Activated naive CD8-positive, alpha-beta T cell treated with anti-CD3 and anti-CD28 coated beads, Interleukin-2, amount 50 U/mL, for 24 hours (primary cell): Measurements from ENCODE around the gene ZNRD2.

Source experiments
- ATAC-seq: fragments of 150-1000 bp; cut with Tn5 transposase; one replicate; pipeline ENCODE4 v1.10.0; 2021
- DNase-seq: peaks from one replicate; pipeline ENCODE4 v3.0.0; 2021
- H3K27ac Mint-ChIP-seq: one replicate; pipeline ENCODE4 v1.8.0; 2021; ENCODE audit warnings: mild to moderate bottlenecking, mixed read lengths
- H3K27me3 Mint-ChIP-seq: one replicate; pipeline ENCODE4 v1.8.0; 2021; ENCODE audit warnings: mixed read lengths
- H3K36me3 Mint-ChIP-seq: one replicate; pipeline ENCODE4 v1.8.0; 2021; ENCODE audit warnings: low read depth, mixed read lengths
- H3K4me1 Mint-ChIP-seq: one replicate; pipeline ENCODE4 v1.8.0; 2021; ENCODE audit warnings: mixed read lengths
- H3K4me3 Mint-ChIP-seq: one replicate; pipeline ENCODE4 v1.8.0; 2021; ENCODE audit warnings: mild to moderate bottlenecking, moderate library complexity, mixed read lengths
- H3K9me3 Mint-ChIP-seq: one replicate; pipeline ENCODE4 v1.8.0; 2021; ENCODE audit warnings: mixed read lengths

The ZNRD2 gene

GRCh38 chr11:65610404-65610803 is 40.1 kb downstream of the ZNRD2 start:
- peaks cover 40% of the 10 kb centered on the region for H3K4me1 Mint-ChIP-seq
- H3K27ac Mint-ChIP-seq = peak overlapping the region; percentile 41
- H3K36me3 Mint-ChIP-seq = peaks cover 22% of the 10 kb centered on the region
- H3K9me3 Mint-ChIP-seq = no peaks in the 10 kb centered on the region
- DNase-seq (no peak), ATAC-seq (no peak)
- peaks cover under 1% of the 10 kb centered on the region for H3K27me3 Mint-ChIP-seq
- no peak overlapping the region for H3K4me3 Mint-ChIP-seq

GRCh38 chr11:65611028-65611757 is 40.9 kb downstream of the ZNRD2 start:
- peaks cover 42% of the 10 kb centered on the region for H3K4me1 Mint-ChIP-seq
- H3K27me3 Mint-ChIP-seq = peaks cover 3% of the 10 kb centered on the region

GRCh38 chr11:65611758-65612603 is 41.7 kb downstream of the ZNRD2 start:
- Mint-ChIP-seq H3K36me3 (peaks cover 24% of the 10 kb centered on the region), H3K9me3 (no peaks in the 10 kb centered on the region), H3K27ac (peak overlapping the region; percentile 86), H3K4me3 (peak overlapping the region; percentile 95), H3K27me3 (peaks cover 3% of the 10 kb centered on the region), H3K4me1 (peaks cover 50% of the 10 kb centered on the region)
- DNase-seq (no peak), ATAC-seq (no peak)

More at GRCh38 chr11:65611028-65611757, 40.9 kb downstream of the ZNRD2 start:
- no peak for ATAC-seq
- Mint-ChIP-seq H3K4me3 (peak overlapping the region; percentile 17), H3K27ac (peak overlapping the region; percentile 41), H3K9me3 (no peaks in the 10 kb centered on the region), H3K36me3 (peaks cover 22% of the 10 kb centered on the region)
- no peak for DNase-seq

- Mint-ChIP-seq H3K27ac (peak overlapping the region; percentile 86), H3K4me3 (peak overlapping the region; percentile 95), H3K4me1 (peaks cover 57% of the 10 kb centered on the region), H3K27me3 (peaks cover 3% of the 10 kb centered on the region), H3K9me3 (no peaks in the 10 kb centered on the region), H3K36me3 (peaks cover 27% of the 10 kb centered on the region)
- ATAC-seq (no peak), DNase-seq (no peak)
These were observed 42.4 kb downstream of the ZNRD2 start for GRCh38 chr11:65612691-65613090.

DNA sequence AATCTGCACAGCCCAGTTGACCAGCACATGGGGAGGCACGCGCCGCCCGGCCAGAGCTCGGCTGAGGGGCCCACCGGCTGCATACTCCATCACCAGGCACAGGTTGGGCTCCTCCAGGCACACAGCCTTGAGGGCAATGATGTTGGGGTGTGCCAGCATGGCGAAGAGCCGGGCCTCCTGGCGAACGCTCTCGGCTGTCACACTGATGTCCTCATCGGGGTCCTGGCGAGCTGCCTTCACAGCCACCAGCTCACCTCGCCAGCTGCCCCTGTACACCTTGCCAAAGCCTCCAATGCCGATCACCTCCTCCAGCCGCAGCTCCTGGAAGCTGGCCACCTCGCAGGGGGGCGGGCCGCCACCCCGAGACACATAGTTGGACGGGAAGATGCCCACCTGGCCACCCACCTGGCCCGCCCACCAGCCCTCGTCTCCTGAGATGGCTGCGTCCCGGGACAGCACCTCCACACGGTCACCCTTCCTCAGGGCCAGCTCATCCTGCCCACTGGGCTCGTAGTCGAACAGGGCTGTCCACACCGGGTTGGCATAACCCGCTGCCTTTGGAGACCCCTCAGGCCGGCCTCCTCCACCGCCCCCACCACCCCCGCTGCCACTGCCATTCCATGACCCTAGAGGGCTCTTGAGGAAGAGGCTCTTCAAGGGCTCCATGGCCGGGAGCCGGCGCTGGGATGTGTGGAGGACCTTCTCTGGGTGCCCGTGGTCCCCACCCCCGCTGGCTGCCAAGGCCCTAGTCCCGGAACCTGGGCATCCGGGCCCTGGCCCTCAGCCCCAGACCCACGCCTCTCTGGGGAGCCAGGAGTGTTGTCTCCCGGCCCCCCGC is 43.0 kb downstream of the ZNRD2 start:
- Mint-ChIP-seq H3K27ac (peak overlapping the region; percentile 86), H3K9me3 (no peaks in the 10 kb centered on the region), H3K4me1 (peaks cover 58% of the 10 kb centered on the region), H3K4me3 (peak overlapping the region; percentile 95), H3K27me3 (peaks cover 3% of the 10 kb centered on the region), H3K36me3 (peaks cover 29% of the 10 kb centered on the region)
- ATAC-seq (no peak), DNase-seq (peak; percentile 27)

GRCh38 chr11:65615229-65615949 is 45.1 kb downstream of the ZNRD2 start, which contains the start of gene PCNX3:
TSS of gene PCNX3 (plus strand) at chr11:65615776. CDS start at chr11:65616312, 536 bp downstream.
- DNase-seq (peak; percentile 100), ATAC-seq (peak; percentile 89)
- H3K27ac Mint-ChIP-seq = peak within 1 kb of the TSS; percentile 98
- peak within 1 kb of the TSS; percentile 98 for H3K4me3 Mint-ChIP-seq
- H3K27me3 Mint-ChIP-seq = peaks cover 3% of the 10 kb centered on the region
- H3K36me3 Mint-ChIP-seq = peaks cover 30% of the 10 kb centered on the region
- peaks cover 48% of the 10 kb centered on the region for H3K4me1 Mint-ChIP-seq
- H3K9me3 Mint-ChIP-seq = no peaks in the 10 kb centered on the region

DNA sequence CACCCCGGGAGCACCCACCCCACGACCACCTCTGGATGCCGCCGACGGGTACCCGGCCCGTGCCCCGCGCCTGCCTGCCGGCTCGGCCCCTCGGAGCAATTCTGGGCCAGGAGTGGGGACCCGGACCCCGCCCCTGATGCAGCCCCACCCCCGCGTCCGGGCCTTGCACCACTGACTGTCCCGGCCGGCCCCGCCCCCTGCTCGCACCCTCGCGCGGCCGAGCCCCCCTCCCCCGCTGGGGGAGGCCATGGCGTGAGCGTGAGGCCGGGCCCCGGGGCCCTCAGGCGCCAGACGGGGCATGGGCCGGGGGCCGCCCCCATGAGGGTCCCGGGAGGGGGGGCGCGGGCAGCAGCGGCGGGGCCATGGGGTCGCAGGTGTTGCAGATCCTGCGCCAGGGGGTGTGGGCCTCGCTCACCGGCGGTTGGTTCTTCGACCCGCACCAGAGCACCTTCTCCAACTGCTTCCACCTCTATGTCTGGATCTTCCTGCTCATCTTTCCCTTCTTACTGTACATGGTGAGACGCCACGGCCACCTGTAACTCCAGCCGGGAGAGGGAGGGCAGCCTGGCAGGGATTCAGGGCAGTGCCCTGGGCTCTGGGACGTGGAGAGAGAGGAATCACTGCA is 45.8 kb downstream of the ZNRD2 start:
- H3K36me3 Mint-ChIP-seq = peaks cover 30% of the 10 kb centered on the region
- ATAC-seq (no peak), DNase-seq (peak; percentile 65)
- peak overlapping the region; percentile 98 for H3K4me3 Mint-ChIP-seq
- H3K27me3 Mint-ChIP-seq = peaks cover 3% of the 10 kb centered on the region
- peak overlapping the region; percentile 98 for H3K27ac Mint-ChIP-seq
- H3K4me1 Mint-ChIP-seq = peaks cover 41% of the 10 kb centered on the region
- H3K9me3 Mint-ChIP-seq = no peaks in the 10 kb centered on the region

DNA sequence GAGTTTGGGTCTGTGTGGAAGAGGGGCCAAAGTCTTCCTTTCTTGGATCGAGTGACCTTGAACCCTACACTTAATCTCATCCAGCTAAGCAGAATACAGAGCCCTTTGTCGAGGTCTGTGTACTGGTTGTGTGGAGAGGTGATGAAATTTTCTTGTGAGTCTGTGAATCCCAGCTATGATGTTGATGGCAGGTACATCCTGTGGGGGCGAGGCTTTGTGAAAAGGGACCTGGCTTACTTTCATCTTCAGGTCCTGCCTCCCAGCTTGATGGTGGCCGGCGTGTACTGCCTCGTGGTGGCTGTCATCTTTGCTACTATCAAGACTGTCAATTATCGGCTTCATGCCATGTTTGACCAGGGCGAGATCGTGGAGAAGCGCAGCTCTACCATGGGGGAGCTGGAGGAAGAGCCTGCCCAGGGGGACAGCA is 46.3 kb downstream of the ZNRD2 start:
- H3K9me3 Mint-ChIP-seq = no peaks in the 10 kb centered on the region
- H3K4me1 Mint-ChIP-seq = peaks cover 38% of the 10 kb centered on the region
- peak; percentile 27 for DNase-seq
- peak overlapping the region; percentile 98 for H3K4me3 Mint-ChIP-seq
- ATAC-seq = no peak
- H3K36me3 Mint-ChIP-seq = peaks cover 31% of the 10 kb centered on the region
- peaks cover 3% of the 10 kb centered on the region for H3K27me3 Mint-ChIP-seq
- peak overlapping the region; percentile 94 for H3K27ac Mint-ChIP-seq

DNA sequence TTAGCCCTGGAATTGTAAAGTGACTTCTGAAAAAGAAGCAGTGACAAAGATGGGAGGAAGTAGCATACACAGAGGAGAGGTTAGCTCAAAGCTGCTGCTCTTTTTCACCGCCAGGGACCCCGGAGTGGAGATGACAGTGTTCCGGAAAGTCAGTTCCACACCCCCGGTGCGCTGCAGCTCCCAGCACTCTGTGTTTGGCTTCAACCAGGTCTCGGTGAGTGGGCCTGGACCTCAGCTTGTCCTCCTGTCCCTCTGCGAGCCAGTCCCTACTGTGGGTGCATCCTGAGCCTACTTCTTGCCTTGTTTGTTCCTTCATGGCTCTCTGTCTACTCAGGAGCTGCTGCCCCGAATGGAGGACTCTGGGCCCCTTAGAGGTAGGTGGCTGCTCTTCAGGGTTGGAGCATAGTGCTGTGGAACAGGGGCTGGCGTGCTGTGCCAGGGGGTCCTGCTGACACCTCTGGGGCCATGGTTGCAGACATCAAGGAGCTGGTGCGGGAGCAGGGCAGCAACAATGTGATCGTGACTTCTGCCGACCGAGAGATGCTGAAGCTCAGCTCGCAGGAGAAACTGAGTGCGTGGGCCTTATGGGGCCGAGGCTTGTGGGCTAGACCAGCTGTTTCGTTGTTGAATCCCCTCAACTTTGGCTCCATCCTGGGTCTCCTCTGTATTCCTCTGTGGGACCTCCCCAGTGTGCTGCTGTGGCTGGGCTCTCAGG is 47.0 kb downstream of the ZNRD2 start:
- no peak for ATAC-seq
- H3K27ac Mint-ChIP-seq = peak overlapping the region; percentile 94
- H3K4me3 Mint-ChIP-seq = peak overlapping the region; percentile 98
- no peaks in the 10 kb centered on the region for H3K9me3 Mint-ChIP-seq
- H3K27me3 Mint-ChIP-seq = peaks cover 3% of the 10 kb centered on the region
- no peak for DNase-seq
- H3K36me3 Mint-ChIP-seq = peaks cover 31% of the 10 kb centered on the region
- peaks cover 35% of the 10 kb centered on the region for H3K4me1 Mint-ChIP-seq

GRCh38 chr11:65617990-65618751 is 47.9 kb downstream of the ZNRD2 start:
- Mint-ChIP-seq H3K27ac (no peak overlapping the region), H3K4me3 (peak overlapping the region; percentile 98), H3K4me1 (peaks cover 26% of the 10 kb centered on the region), H3K36me3 (peaks cover 34% of the 10 kb centered on the region), H3K9me3 (no peaks in the 10 kb centered on the region), H3K27me3 (peaks cover 3% of the 10 kb centered on the region)
- ATAC-seq (no peak), DNase-seq (no peak)

GRCh38 chr11:65618763-65619162 is 48.5 kb downstream of the ZNRD2 start:
- no peak overlapping the region for H3K27ac Mint-ChIP-seq
- no peak for DNase-seq
- peaks cover 3% of the 10 kb centered on the region for H3K27me3 Mint-ChIP-seq
- ATAC-seq = no peak
- peaks cover 34% of the 10 kb centered on the region for H3K36me3 Mint-ChIP-seq
- no peak overlapping the region for H3K4me3 Mint-ChIP-seq
- H3K9me3 Mint-ChIP-seq = no peaks in the 10 kb centered on the region
- H3K4me1 Mint-ChIP-seq = peaks cover 25% of the 10 kb centered on the region

GRCh38 chr11:65619281-65619928 is 49.1 kb downstream of the ZNRD2 start:
- DNase-seq (no peak), ATAC-seq (no peak)
- Mint-ChIP-seq H3K9me3 (no peaks in the 10 kb centered on the region), H3K27me3 (peaks cover 3% of the 10 kb centered on the region), H3K27ac (no peak overlapping the region), H3K4me1 (peaks cover 25% of the 10 kb centered on the region), H3K36me3 (peaks cover 33% of the 10 kb centered on the region), H3K4me3 (no peak overlapping the region)
